ENCODE data around the gene CDK18.

Gene CDK18

DNA sequence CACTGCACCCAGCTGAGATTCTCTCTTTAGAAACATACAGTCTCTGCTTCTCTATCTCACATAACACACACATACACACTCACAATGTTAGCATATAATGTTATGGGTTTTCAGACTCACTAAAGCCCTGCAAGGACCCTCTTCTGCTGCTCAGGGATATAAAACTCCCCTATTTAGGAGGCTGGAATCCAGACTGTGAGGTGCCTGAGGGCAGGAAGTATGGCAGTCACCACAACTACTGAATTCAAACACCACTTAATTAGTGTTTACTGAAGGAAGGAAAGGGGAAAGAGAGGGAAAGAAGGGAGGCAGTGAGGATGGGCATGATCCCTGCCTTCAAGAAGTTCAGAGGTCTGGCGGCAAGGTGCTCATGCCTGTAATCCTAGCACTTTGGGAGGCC is 7.8 kb upstream of the CDK18 start:
- H3K27me3 ChIP-seq, result peaks cover 35% of the 10 kb centered on the region

DNA sequence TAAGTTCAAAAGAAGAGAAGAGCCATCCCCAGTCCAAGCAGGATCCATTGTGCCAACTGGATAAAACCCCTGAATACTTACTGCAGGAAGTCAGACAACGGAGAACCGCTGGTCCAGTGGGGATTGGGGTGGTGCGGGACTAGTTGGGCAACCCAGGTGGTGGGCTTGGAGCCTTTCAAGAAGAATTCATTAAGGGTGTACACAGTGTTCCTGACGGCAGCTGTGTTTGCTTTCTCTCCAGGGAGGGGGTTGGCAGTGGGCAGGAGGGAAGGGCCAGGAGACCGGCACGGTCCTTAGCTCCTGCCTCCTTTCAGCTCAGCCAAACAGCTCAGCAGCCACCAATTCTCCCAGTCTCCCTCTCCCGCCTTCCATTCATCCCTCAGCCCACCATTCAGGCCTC is 7.1 kb upstream of the CDK18 start:
- H3K36me3 ChIP-seq, result no peaks in the 10 kb centered on the region
- H3K4me3 ChIP-seq (ENCODE audit: low read depth in 1 of 2, low read length in 1 of 2), result no peak overlapping the region
- TF ChIP-seq, protein P1, sequence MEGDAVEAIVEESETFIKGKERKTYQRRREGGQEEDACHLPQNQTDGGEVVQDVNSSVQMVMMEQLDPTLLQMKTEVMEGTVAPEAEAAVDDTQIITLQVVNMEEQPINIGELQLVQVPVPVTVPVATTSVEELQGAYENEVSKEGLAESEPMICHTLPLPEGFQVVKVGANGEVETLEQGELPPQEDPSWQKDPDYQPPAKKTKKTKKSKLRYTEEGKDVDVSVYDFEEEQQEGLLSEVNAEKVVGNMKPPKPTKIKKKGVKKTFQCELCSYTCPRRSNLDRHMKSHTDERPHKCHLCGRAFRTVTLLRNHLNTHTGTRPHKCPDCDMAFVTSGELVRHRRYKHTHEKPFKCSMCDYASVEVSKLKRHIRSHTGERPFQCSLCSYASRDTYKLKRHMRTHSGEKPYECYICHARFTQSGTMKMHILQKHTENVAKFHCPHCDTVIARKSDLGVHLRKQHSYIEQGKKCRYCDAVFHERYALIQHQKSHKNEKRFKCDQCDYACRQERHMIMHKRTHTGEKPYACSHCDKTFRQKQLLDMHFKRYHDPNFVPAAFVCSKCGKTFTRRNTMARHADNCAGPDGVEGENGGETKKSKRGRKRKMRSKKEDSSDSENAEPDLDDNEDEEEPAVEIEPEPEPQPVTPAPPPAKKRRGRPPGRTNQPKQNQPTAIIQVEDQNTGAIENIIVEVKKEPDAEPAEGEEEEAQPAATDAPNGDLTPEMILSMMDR (IDR thresholded peaks at IDR 0.05), result no peak
- peaks cover 28% of the 10 kb centered on the region for H3K27me3 ChIP-seq
- H3K27ac ChIP-seq, result no peak overlapping the region
- H3K9me3 ChIP-seq, result no peaks in the 10 kb centered on the region
- no peaks in the 10 kb centered on the region for H3K4me1 ChIP-seq (ENCODE audit: control insufficient read depth in 1 of 2, insufficient read depth in 1 of 2, low read depth in 1 of 2, low read length in 1 of 2)

More for the DNA sequence above, 7.8 kb upstream of the CDK18 start:
- TF ChIP-seq, protein P1 (IDR thresholded peaks at IDR 0.05), result no peak
- Histone ChIP-seq H3K36me3 (no peaks in the 10 kb centered on the region), H3K4me1 (ENCODE audit: control insufficient read depth in 1 of 2, insufficient read depth in 1 of 2, low read depth in 1 of 2, low read length in 1 of 2) (no peaks in the 10 kb centered on the region), H3K27ac (no peak overlapping the region), H3K4me3 (ENCODE audit: low read depth in 1 of 2, low read length in 1 of 2) (no peak overlapping the region), H3K9me3 (no peaks in the 10 kb centered on the region)

DNA sequence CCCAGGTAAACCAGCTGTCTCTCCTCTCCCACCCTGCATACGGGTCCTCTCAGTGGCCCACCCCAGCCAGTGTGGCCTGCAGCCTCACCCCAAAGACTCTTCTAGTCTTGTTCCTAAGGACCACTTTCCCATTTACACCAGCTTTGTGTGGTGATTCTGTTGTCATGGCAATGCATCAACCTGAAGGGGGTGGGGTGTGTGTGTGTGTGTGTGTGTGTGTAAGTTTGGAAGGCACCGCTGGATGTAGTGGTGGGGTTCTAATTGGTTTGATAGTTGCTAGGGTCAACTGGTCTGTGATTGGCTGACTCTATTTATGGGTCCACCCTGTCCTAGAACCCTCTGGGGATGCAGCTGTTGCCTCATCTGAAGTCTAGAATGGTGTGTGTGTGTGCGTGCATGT is 4.7 kb upstream of the CDK18 start:
- no peaks in the 10 kb centered on the region for H3K36me3 ChIP-seq
- no peak overlapping the region for H3K4me3 ChIP-seq (ENCODE audit: low read depth in 1 of 2, low read length in 1 of 2)
- H3K4me1 ChIP-seq (ENCODE audit: control insufficient read depth in 1 of 2, insufficient read depth in 1 of 2, low read depth in 1 of 2, low read length in 1 of 2), result peaks cover 3 to 6% of the 10 kb centered on the region in 2 experiments
- H3K9me3 ChIP-seq, result no peaks in the 10 kb centered on the region
- H3K27me3 ChIP-seq, result peaks cover 25% of the 10 kb centered on the region
- TF ChIP-seq, protein P1 (IDR thresholded peaks at IDR 0.05), result no peak
- H3K27ac ChIP-seq, result no peak overlapping the region

DNA sequence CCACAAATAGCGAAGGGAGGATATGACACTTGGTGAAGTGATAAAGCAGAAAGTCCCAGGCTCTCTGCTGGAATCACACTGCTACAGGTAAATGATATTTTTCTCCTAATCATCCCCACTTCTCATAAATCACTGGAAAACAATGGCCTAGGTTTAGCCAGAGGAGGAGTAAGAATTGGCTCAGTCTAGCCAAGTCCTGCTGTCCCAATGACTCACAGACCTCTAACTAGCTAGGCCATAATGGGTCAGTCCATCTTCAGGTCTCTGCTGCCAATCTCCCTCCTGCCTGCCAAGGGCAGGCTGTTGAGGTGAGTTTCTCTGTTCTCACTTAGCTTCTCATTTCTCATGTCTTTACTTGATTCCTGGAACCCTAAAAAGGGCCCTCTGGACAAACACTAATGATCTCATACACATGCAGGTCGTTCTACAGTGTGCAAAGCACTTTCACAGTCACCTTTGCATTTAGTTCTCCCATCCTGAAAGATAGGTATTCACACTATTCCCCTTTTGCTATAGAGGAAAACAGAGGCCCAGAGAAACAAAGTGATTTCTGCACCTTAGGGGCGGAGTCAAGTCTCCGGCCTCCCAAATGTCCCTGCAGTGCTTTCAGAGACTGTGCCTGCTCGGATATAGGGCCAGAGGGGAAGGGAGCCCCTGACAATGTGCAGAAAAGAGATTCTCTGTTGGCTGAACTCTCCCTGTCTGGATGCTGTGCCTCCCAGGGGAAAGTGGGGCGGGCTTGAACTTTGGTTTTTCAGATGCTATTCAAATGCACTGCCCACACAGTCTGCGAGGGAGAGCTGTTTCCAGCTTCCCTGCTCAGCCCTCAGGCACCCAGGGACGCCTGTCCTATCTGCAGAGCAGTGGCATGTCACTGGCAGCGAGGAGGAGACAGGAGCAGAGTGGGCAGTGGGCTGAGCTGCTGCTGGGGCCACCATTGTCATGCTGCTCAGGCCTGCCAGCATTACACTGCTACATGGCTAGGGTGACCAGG is 3.9 kb upstream of the CDK18 start:
- peaks cover 6 to 12% of the 10 kb centered on the region in 2 experiments for H3K4me1 ChIP-seq (ENCODE audit: control insufficient read depth in 1 of 2, insufficient read depth in 1 of 2, low read depth in 1 of 2, low read length in 1 of 2)
- TF ChIP-seq, protein P1 (IDR thresholded peaks at IDR 0.05), result no peak

DNA sequence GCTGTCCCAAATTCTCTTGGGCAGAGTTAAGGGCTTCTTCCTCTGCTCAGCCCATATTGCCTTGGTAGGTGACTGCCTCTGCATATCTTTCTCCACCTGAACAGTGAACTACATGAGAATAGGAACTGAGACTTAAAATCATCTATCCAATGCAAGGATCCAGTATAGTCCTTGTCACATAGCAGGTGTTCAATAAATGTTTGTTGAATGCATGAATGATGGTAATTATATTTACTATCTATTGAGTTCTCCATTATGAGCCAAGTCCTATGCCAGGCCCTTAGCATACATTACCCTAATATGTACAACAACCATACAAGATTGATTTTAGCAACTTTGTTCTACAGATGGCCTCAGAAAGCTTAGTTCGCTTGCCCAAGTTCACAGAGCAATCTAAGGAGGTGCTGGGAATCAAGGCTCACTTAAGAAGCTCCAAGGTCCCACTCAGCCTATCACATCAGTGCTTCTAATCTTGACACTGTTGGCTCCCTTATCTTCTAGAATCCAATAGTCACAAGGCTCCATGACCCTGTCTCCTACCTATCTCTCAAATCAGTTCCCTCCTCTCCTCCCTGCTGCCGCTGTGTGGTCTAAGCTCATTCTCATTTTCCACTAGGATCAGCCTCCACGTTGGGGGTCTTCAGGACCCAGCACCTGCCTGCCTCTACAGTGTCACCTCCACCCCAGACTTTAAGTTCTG is 2.2 kb upstream of the CDK18 start:
- Histone ChIP-seq H3K36me3 (no peaks in the 10 kb centered on the region), H3K4me1 (ENCODE audit: control insufficient read depth in 1 of 2, insufficient read depth in 1 of 2, low read depth in 1 of 2, low read length in 1 of 2) (peaks cover 6 to 12% of the 10 kb centered on the region in 2 experiments), H3K27ac (no peak overlapping the region), H3K27me3 (peaks cover 42% of the 10 kb centered on the region), H3K4me3 (ENCODE audit: low read depth in 1 of 2, low read length in 1 of 2) (no peak overlapping the region), H3K9me3 (no peaks in the 10 kb centered on the region)
- TF ChIP-seq, protein P1 (IDR thresholded peaks at IDR 0.05), result no peak

More for the DNA sequence above, 3.9 kb upstream of the CDK18 start:
- Histone ChIP-seq H3K9me3 (no peaks in the 10 kb centered on the region), H3K27ac (no peak overlapping the region), H3K27me3 (peaks cover 31% of the 10 kb centered on the region), H3K36me3 (no peaks in the 10 kb centered on the region), H3K4me3 (ENCODE audit: low read depth in 1 of 2, low read length in 1 of 2) (no peak overlapping the region)

Data from neutrophil (primary cell).